Uterus (tissue), 2 donors: ENCODE data around the gene TSFM.

Source experiments
- CTCF ChIP-seq, 4 experiments: fragments of 200-600 bp in 2 of 4; fragments of 450-650 bp in 2 of 4; sonication (generic) in 2 of 4; IDR thresholded peaks; one replicate each; pipeline ENCODE4 v1.5.1; 2016 to 2019; ENCODE audit warnings: antibody characterized with exemption in 4 of 4, mild to moderate bottlenecking in 2 of 4, moderate library complexity in 1 of 4
- POLR2A ChIP-seq, 2 donors: fragments of 450-650 bp; IDR thresholded peaks; one replicate each; pipeline ENCODE4 v1.6.1; 2016; ENCODE audit warnings: antibody characterized with exemption in 2 of 2, mild to moderate bottlenecking in 1 of 2, moderate library complexity in 1 of 2

DNA sequence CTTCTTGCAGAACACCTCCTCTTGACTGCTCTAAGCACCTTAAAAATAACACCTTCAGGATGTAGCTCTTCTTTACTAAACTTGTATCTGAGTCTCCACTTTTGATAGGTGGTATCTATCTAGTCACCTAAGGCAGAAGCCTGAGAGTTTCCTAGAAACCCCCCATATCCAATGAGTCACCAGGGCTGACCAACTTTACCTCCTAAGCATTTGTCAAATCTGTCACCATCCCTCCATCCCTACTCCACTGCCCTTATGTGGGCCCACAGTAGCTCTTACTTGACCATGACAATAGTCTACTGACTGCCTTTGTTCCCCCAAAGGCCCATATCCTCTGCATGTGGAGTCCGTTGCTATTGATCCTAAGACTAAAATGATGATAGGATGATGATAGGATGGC lies 20.0 kb downstream of the TSFM start:
- TF ChIP-seq CTCF (IDR thresholded peaks at IDR 0.05) (no peak), POLR2A (IDR thresholded peaks at IDR 0.05) (no peak)
